EH (cell line): ENCODE results near the gene ST6GALNAC6.
A peak's percentile ranks its signal among the peaks of the same experiment; 100 is the strongest.
"Not testable (repeated sequence)": the region's sequence is repeated elsewhere in the genome, so short reads cannot be mapped to it uniquely, and the experiment has no call there.

Experiments
- DNase-seq: peaks from one replicate; pipeline ENCODE4 v3.0.0-alpha.2; 2015; ENCODE audit warnings: low read depth

Gene ST6GALNAC6

DNA sequence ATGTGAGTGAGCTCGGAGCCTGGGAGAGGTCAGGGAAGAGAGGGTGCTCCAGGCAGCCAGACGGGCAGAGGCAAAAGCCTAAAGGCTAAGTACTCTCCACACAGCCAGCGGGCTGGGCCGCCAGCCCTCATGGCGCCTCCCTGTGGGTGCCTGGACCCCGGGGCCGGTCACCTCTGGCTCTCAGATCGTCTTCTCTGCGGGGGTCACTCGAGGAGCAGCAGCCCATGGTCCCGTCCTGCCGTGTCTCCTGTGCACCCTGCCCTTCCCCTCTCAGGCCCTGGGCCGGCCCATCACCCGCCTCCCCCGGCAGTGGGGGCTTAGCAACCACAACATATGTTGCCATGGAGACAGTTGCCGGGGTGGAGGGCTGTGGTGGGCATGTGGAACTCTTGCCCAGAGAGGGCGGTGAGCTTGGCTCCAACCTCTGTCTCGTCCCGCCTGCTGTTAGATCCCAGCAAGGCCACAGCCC, 26.1 kb downstream of the ST6GALNAC6 start:
- DNase-seq, result no peak

DNA sequence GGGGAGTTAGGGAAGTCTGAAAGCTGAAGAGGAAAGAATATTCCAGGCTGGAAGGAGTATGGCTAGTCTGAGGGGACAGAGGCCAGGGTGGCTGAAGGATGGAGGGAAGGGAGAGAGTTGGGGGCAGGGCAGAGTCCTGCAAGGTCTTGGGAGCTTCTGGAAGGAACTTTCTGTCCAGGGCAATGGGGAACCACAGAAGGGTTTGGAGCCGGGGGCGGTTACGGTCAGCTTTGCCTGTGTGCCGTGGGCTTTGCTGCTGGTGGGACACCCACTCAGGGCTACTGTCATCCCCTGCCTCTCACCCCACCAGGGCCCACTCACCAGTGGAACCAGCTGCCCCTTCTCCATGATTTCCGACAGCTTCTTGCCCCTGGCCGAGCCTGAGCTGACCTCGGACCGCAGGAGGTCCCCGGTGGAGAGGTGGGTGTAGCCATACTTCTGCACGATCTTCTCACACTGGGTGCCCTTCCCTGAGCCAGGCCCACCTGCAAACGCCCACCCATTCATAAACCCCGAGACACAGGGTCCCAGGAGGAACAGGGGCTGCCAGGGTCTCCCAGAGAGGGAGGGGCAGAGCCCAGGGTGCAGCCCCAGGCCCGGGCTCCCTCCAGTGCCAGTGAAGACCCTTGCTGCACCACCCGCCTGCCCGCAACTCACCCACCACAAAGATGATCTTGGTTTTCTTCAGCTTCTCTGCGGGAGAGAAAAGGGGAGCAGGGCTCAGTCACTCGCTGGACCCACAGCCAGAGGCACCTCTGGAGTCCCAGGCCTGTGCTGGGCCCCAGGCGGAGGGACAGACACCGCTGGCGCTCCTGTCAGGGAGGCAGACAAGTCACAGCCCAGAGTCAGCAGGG, 26.8 kb downstream of the ST6GALNAC6 start:
- DNase-seq, result no peak

DNA sequence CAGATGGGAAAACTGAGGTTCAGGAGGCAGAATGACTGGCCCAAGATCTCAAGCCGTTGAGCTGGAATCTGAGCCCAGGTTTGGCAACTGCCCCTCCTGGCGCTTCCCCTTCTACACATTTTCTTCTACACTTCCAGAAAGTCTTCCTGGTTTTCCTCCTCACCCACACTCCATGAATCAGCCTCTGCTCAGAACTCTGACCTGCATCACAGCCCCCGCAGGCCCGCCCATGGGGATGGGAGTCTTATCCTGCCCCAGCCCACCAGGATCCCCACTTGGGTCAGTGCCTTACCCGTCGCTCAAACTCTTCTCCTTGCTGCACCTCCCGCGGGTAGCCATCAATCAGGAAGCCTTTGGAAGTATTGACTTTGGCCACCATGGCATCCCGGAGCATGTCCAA, 27.9 kb downstream of the ST6GALNAC6 start:
- DNase-seq, result no peak

DNA sequence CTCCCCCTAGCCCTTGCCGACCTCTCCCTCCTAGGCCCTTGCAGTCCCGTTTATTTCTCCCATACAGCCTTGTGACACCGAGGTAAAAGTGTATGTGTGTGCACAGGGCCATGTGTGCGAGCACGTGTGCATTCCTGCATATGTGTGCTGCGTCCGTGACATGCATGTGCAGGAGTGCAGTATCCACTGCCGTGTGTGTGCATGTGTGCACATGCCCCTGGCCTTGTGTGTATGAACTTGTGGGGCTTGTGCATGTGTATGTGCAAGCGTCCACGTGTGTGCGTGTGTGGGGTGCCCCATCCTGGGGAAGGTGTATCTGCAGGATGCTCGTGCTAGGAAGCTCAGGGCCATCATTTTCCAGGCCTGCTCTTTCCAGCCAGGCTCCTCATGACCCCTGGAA, 28.5 kb downstream of the ST6GALNAC6 start:
- DNase-seq, result no peak

DNA sequence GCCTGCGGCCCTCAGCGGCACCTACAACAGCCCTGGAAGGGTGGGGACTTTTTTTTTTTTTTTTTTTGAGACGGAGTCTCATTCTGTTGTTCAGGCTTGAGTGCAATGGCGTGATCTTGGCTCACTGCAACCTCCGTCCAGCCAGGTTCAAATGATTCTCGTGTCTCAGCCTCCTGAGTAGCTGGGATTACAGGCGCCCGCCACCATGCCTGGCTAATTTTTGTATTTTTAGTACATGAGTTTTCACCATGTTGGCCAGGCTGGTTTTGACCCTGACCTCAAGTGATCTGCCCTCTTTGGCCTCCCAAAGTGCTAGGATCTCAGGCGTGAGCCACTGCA, 29.3 kb downstream of the ST6GALNAC6 start:
- DNase-seq, result not testable (repeated sequence)

DNA sequence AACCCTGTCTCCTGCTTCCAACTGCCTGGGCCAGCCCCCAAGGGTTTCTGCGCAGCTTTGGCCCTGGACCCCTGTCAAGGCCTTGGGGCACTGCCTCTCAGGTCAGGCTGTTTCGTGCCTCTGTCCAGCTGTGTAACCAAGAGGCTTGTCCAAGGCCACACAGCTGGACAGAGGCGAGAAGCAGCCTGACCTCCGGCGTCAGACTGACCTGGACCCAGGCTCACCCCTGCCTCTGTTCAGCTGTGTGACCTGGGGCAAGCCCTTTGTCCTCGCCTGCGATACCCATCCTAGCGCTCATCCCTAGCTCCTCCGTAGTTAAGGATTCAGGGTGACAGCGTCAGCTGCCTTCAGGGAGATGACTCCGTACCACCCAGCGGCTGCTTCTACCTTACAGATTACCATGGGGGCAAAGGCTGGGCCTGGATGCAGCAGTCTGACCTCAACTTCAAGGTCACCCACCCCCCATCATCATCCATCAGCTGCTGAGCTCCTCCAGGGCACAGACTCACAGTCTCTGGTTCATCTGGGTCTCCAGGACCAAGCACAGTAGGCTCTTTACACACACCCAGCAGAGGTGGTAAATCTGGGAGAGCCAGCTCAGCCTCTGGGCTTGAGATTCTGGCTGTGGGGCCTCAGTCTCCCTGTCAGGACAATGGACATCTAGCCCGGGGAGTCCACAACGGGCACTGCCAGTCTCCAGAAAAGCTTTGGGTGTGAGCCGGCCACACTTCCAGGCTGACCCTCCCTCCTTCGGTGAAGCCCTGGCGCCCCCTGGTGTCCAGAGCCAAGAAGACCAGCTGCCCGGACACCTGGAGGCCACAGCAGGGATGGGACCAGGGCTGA, 29.9 kb downstream of the ST6GALNAC6 start:
- DNase-seq, result peak; percentile 83

DNA sequence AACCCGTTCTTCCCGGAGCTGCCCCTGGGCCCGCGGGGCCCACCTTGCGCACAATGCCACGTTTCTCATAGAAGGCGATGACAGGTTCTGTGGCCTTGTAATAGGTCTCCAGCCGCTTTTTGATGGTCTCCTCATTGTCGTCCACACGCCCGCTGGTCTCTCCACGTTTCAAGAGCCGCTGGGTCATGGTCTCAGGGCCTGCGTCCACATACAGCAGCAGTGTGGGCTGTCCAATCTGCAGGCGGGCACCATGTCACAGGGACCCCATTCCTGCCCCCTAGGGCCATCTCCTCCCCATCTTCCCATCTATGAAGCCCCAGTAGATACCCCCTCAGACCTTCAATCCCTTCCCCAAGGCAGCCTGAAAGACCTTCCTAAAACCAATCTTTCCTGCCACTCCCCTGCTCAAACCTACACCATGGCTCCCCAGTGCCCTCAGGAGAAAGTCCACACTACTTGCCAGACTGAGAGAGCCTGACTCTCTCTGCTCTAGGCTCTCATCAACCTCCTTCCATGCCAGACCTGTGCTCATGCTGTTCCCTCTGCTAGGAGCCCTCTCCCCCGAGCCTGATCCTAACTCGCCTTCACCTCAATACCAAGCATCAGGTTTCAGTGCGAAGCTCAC, 31.0 kb downstream of the ST6GALNAC6 start:
- no peak for DNase-seq

DNA sequence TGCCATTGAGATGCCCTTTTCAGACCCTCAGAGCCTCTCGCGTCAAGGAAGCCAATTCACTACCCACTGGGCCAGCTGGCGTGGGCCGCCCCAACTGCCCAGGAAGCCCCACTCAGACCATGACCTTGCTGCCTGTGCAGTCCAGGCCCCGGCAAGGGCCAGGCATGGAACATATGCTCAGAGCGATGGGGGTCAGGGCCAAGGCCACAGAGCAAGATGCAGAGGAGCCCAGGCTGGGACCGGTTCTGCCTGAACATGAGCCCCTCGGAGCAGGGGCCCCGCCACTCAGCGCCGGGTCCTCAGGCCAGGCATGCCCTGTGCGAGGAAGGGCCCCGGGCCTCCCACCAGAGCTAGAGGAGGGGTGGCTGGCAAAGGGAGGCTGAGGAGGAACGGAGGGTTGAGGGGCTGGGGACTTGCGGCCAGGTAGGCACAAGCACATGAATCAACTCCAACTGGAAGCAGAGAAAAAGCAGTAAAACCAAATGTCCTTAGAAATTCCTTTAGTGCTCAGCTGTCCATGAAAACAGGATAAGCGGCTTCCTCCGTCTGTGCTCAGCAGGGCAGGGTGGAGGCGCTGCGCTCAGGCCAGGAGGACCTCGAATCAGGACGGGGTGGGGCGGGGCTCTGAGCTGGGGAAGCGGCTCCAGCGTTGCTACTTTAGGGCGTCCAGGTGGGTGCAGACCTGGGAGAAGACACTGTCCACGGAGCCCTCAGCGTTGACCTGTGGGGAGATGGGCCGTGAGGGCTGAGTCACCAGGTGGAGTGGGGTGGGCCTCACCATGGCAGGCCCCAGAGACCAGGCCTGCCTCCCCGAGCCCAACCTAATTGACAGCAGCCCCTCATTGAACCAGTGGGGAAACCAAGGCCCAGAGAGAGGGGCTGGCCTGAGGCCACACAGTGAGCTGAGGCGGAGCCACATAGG, 31.8 kb downstream of the ST6GALNAC6 start:
- no peak for DNase-seq

DNA sequence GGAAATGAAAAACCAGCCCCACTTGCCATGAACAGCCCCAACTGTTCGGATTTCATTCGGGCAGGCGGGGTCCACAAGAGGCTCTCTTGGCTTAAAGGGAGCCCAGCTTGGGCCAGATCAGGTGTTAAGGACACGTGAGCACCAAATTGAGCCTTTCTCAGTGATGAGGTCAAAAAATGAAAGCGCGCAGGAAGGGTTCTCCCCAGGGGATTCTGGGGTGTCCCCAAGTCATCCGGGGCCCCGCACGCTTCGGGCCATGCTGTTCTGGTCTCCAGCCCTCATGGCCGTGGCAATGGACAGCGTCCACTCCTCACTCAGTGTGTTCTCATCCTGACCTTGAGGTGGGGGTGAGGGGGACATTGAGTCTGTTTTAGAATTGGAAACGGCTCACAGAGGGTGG, 32.9 kb downstream of the ST6GALNAC6 start:
- DNase-seq, result no peak

DNA sequence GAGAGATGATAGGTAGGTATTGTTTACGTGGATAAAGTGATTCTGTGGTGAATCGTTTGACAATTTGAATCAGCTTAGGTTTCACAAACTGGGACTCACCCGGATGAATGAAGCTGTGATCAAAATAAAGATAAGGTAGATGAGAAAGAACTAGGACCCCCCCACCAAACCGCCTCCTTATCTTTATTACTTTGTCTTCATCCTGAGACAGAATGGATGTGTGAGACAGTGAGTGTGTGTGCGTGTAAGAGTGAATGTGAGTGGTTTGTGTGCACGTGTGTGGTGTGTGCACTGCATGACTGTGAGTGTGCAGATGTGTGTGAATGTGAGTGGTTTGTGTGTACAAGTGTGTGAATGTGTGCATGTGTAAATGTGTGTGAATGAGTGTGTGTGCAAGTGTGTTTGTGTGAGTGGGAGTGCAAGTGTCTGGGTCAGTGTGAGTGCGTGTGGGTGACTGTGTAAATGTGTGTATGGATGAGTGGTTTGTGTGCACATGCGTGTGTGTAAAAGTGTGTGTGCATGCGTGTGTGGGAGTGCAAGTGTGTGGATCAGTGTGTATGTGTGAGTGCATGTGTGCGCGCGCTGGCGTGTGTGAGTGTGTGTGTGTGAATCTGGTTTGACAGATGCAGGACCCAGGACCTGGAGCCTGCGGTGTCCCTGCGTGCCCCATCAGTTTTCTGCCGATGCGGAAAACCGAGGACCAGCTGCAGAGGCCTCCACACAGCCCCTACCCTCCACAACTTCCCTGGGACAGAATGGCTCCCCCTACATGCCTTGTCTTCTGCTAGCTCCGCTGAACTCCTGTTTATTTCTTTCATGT, 33.5 kb downstream of the ST6GALNAC6 start:
- DNase-seq, result no peak

DNA sequence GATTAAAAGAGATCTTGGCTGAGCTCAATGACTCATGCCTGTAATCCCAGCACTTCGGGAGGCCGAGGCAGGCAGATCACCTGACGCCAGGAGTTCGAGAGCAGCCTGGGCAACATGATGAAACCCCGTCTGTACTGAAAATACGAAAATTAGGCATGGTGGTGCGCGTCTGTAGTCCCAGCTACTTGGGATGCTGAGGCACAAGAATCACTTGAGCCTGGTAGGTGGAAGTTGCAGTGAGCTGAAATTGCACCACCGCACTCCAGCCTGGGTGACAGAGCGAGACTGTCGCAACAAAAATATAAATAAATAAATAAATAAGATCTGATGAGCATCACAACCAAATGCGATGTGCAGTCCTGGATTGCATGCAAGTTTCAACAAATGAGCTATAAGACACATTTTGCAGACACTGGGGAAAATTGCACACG, 36.2 kb downstream of the ST6GALNAC6 start:
- DNase-seq, result no peak

DNA sequence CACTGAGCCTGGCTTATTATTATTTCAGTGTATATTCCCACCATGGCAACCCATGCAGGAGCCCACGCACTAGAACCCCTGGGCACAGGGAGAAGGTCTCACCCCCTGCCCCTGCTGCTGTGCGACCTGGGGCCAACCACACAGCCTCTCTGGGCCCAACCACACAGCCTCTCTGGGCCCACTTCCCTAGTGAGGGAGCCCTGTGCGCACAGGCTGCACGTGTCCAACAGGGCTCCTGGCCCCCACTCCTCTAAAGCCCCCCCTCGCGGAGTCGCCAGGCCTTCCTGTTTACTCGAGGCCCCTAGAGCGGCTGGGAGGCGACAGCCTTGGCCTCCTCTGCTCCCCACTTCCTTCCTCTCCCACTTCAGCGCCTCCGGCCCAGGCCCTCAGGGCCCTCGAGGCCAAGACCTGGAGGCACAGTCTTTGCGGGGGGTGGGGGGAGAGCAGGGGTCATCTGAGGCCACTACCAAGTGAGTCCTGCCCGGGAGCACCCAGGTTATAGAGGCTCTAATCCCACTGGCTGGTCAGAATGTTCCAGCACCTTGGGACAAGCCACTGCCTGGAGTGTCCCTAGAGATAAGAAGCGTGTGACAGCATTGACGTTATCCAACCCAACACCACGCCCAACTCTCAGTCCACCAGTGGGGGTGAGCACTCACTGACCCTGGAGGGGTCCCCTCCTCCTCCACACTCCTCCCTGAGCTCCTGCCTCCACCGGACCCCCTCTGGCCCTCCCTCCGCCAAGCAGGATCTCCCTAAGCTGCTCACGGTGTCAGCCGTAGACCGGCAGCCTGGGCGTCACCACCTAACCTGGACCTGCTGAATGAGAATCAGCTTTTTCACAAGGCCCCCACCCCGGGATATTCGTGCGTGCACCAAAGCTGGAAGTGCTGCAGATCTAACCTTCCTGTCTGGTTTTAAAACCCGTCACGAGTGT, 37.1 kb downstream of the ST6GALNAC6 start:
- no peak for DNase-seq

DNA sequence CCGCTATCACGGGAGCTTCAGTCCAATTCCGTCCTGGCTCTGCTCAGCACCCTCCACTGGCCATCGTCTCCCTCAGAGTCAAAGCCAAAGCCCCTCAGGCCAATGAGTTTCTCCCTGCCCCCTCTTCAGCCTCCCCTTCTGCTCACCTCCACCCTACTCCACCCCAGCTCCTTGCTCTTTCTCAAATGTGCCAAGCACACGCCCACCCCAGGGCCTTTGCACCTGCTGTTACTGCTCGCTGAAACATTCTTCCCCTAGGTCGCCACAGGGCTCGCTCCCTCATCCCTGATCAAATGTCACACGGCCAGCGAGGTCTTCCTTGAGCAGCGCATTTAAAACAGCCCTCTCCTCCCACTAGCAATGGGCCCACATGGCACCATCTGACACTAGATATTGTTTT, 38.6 kb downstream of the ST6GALNAC6 start:
- no peak for DNase-seq

DNA sequence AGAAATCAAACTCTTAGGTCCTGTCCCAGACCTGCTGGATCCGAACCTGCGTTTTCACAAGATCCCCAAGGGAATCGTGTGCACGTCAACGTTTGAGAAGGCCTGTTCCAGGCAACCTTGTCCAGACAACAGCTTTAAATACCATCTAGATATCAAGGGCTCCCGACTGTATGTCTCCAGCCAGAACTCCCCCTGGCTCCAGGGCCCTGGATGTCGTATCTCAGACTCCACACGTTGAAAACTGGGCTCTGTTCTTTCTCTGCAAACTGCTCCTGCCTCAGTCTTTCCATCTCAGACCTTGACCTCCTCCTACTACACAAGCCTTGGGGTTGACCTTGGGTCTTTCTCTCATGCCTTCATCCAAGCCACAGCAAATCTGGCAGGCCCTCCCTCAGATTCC, 39.1 kb downstream of the ST6GALNAC6 start:
- no peak for DNase-seq

DNA sequence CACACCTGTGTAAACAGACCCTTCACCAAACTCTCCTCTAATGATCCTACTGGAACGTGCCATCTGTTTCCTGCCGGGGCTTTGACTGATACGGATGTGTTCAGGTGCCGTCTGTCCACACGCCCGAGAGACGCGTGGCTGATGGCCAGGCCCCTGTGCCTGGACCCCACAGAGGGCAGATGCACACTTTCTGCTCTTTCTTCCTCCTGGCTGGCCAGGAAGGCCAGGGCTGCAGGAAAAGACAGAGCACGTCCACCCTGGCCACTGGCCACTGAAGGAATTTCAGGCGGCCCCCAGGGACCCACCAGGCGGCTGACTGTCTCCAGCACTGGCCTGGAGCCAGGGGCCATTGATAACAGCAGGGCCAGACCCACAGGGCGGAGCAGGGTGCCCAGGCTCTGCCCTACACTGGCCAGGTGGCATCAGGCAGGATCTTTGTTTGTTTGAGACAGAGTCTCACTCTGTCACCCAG, 41.3 kb downstream of the ST6GALNAC6 start:
- no peak for DNase-seq

DNA sequence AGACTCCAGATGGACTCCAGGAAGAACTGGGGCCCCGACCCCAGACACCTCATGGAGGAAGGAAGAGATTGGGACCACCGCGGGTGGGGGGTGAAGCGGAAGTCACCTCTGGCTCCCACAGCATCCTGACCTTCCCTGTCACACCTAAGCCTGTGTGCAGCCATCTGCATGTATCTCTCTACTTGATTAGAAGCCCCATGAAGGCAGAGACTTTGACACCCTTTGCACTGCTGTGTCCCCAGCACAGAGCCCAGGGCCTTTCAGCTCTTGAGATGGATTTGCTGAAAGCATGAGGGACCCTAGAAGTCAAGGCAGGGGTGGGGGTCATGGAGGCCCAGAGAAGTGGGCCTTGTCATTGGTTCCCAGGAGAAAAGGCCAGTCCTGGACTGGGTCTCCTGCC, 42.1 kb downstream of the ST6GALNAC6 start:
- DNase-seq, result no peak

DNA sequence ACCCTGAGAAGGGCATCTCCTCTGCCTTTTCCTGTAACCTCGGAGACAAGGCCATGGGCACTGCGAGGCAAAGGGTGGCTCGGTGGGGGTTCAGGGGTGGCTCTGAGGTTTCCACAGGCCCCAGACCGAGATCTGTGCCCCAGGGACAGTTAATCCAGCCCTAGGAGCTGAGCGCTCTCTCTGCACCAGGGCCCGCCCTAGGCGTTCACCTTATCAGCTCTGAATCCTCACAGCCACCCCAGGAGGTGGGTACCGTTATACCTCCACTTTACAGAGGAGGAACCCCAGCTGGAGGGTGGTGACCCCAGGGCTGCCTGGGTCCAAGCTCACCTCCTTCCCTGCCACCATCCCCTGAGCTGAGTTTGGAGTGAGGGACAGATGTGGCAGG, 42.7 kb downstream of the ST6GALNAC6 start:
- DNase-seq, result no peak

DNA sequence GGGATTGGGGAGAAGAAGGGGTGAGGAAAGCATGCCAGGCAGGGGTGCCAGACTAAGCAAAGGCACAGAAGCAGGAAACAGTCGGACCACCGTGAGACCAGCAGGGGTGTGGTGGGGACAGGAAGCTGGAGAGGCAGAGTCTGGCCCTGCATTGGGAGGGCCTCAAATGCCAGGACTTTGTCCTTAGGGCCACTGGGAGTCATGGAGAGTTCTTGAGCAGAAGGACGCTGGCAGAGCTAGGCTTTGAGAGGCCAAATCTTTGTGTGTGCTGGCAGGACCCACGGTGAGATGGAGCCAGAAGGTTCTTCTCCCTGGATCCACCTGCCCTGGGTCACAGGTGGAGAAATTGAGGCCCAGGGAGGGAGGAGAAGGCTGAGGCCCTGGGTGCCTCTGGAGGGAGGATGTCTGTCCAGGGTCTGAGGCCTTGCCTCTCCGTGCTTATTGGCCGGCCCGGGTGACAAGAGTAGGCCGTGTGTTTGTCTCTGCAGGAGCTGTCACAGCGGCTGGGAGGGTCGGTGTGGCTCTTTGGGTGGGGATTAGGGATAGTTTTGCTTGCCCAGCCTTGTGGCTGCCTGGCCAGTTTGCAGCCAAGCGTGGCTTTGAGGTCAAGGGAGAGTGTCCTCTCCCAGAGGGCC, 43.2 kb downstream of the ST6GALNAC6 start:
- DNase-seq, result no peak

DNA sequence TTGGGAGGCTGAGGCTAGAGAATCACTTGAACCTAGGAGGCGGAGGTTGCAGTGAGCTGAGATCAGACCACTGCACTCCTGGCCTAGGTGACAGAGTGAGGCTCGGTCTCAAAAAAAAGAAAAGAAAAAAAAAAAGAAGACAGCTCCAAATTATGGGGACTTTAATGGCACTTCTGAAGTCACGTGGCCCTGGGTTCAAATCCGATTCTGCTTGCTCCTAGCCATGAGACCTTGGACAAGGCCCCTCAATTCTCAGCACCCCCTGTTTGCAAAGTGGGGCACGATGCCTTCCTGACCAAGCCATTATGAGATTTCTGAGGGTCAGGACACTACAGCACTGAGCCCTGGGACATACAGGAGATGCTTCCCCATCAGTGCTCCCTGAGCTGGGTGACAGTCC, 43.9 kb downstream of the ST6GALNAC6 start:
- no peak for DNase-seq
